ENCODE results near the gene IQCN. TPM values are rescaled to one million over a fixed set of nuclear protein-coding genes. Genes with fewer than 3 reads are reported as not detected.
A peak's percentile ranks its signal among the peaks of the same experiment; 100 is the strongest.

The IQCN gene
- total RNA-seq, 2 donors from 2014 or later, result 4.1 to 19.5 TPM

DNA sequence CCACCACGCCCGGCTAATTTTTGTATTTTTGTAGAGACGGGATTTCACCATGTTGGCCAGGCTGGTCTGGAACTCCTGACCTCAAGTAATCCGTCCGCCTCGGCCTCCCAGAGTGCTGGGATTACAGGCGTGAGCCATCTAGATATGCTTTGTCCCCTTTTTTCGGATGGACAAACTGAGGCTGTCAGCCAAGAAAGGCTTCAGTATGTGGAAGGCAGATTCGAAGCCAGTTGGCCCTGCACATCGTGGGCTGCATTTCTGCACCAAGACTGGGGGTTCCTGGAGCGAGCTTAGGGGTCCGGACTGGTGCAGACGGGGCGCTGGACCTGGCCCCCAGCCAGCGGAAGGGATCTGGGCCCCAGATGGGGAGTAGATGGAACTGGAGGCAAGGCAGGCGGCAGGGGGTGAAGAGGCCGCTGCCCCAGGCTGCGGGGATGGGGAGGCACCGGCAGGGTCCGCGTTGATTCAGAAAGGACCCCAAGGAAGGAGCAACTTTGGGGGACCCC lies 16.8 kb upstream of the IQCN start:
- Histone ChIP-seq H3K9me3 (no peaks in the 10 kb centered on the region), H3K27ac (peak overlapping the region; percentile 97 to 98), H3K36me3 (no peaks in the 10 kb centered on the region), H3K27me3 (replicated peaks; ENCODE audit: insufficient read depth) (no peaks in the 10 kb centered on the region), H3K4me3 (peak overlapping the region; percentile 61 to 65), H3K4me1 (replicated peaks) (no peaks in the 10 kb centered on the region)
- DNase-seq (ENCODE audit: low spot score), result no peak
- no peak for TF ChIP-seq POLR2A (IDR thresholded peaks at IDR 0.05)
- TF ChIP-seq, protein P1, sequence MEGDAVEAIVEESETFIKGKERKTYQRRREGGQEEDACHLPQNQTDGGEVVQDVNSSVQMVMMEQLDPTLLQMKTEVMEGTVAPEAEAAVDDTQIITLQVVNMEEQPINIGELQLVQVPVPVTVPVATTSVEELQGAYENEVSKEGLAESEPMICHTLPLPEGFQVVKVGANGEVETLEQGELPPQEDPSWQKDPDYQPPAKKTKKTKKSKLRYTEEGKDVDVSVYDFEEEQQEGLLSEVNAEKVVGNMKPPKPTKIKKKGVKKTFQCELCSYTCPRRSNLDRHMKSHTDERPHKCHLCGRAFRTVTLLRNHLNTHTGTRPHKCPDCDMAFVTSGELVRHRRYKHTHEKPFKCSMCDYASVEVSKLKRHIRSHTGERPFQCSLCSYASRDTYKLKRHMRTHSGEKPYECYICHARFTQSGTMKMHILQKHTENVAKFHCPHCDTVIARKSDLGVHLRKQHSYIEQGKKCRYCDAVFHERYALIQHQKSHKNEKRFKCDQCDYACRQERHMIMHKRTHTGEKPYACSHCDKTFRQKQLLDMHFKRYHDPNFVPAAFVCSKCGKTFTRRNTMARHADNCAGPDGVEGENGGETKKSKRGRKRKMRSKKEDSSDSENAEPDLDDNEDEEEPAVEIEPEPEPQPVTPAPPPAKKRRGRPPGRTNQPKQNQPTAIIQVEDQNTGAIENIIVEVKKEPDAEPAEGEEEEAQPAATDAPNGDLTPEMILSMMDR (IDR thresholded peaks at IDR 0.05), result no peak
- no peak for TF ChIP-seq POLR2AphosphoS5 (IDR thresholded peaks at IDR 0.05)
- WGBS, result 52% methylated on average over 20 of the region's 21 CpGs
- intact Hi-C loops (cut with DNase I), result no loop called here

DNA sequence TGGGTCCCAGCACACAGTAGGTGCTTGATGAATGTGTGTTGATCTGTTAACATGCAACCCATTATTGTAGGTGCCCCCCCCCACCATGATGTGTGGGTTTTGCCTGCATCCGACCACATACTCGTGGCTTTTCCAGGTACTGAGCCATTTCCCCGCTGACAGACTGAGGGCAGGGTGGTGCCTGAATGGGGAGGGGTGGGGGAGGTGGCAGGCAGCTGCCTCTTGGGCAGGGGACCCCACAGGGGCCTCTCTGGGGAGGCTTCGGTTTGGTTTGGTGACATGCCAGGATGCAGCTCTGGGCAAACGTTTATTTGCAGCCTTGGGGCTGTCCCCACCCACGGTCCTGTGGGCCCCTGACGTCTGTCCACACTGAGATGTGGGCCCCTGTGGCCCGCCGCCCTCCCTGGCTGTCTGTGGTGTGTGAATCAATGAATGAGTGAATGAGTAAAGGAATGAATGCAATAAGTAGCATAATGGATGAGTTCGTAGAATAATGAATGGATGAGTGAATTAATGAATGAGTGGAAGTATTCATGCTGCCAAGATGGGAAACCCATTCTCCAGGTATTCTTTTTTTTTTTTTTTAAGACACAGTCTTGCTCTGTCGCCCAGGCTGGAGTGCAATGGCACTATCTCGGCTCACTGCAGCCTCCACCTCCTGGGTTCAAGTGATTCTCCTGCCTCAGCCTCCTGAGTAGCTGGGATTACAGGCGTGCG lies 16.2 kb upstream of the IQCN start:
- no peak overlapping the region for H3K4me3 ChIP-seq
- no peak for DNase-seq (ENCODE audit: low spot score)
- no peaks in the 10 kb centered on the region for H3K4me1 ChIP-seq (replicated peaks)
- H3K36me3 ChIP-seq, result no peaks in the 10 kb centered on the region
- H3K27ac ChIP-seq, result peak overlapping the region; percentile 97 to 98
- TF ChIP-seq POLR2AphosphoS5 (IDR thresholded peaks at IDR 0.05) (no peak), POLR2A (IDR thresholded peaks at IDR 0.05) (no peak)
- TF ChIP-seq, protein P1 (IDR thresholded peaks at IDR 0.05), result no peak
- intact Hi-C loops (cut with DNase I), result no loop called here
- no peaks in the 10 kb centered on the region for H3K27me3 ChIP-seq (replicated peaks; ENCODE audit: insufficient read depth)
- H3K9me3 ChIP-seq, result no peaks in the 10 kb centered on the region
- 43% methylated on average over 14 of the region's 14 CpGs for WGBS

DNA sequence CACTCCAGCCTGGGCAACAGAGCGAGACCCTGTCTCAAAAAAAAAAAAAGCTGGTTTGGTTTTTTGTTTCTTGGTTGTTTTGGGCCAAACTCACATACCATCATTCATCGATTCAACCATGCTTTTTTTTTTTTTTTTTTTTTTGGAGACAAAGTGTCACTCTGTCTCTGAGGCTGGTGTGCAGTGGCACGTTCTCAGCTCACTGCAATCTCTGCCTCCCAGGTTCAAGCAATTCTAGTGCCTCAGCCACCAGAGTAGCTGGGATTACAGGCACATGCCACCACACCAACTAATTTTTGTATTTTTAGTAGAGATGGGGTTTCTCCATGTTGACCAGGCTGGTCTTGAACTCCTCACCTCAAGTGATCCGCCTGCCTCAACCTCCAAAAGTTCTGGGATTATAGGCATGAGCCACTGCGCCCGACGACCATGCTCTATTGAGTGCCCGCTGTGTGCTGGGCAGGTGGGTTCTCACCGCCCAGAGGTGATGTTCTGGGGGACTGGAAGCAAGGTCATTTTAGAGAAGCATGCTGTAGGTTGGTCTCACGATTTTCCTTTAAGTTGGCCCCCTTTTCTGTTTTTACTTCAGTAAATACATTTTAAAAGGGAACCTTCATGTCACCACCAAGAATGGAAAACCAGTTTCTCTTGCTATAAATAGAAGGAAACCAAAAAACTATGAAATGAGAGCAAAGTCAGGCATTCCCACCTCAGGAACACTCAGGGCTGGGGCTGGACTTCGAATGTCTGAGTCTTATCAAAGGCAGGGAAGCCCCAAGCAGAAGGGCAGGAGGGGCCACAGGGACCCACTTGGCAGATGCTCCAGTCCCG lies 15.4 kb upstream of the IQCN start:
- DNase-seq (ENCODE audit: low spot score), result no peak
- Histone ChIP-seq H3K27ac (peak overlapping the region; percentile 97 to 98), H3K27me3 (replicated peaks; ENCODE audit: insufficient read depth) (no peaks in the 10 kb centered on the region), H3K36me3 (no peaks in the 10 kb centered on the region), H3K4me3 (no peak overlapping the region), H3K4me1 (replicated peaks) (no peaks in the 10 kb centered on the region), H3K9me3 (no peaks in the 10 kb centered on the region)
- 63% methylated on average over 12 of the region's 12 CpGs for WGBS
- intact Hi-C loops (cut with DNase I), result no loop called here
- TF ChIP-seq POLR2AphosphoS5 (IDR thresholded peaks at IDR 0.05) (no peak), POLR2A (IDR thresholded peaks at IDR 0.05) (no peak)
- TF ChIP-seq, protein P1 (IDR thresholded peaks at IDR 0.05), result no peak

DNA sequence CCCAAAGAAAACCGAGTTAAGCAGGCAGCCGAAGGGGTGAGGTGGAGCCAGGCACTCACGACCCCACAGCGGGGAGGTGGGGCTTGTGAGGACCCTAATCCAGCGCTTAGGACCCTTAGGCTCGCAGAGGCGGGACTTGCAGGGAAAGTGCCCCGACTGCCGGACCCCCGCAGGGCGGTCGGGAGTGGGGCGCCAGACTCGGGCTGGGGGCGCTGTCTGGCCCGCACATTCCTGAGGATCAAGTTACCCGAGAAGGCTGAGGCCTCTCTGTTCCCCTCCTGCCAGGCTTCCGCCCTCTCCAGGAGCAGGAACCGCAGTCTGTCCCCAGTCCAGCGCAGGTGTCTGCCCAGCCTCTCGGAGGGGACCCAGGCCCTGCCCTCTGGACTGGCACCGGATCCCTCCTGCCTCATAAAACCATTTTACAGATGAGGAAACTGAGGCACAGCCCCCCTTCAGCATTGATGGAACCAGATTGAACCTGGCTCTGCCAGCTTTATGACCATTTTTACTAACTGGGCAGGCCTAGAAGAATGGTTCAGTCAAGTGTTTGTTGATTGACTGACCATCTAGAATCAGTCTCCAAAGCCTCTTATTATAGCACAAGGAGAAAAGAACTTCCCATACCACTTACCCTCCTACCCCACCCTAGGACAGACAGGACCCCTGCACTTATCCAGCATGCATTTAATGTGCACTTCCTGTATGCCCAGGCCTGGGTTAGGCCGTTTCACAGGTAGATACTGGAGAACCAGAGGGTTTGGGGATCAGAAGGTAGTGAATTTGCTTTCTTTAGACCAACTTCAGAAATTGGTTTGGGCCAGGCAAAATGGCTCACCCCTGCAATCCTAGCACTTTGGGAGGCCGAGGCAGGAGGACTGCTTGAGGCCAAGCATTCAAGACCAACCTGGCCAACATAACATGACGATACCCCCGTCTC lies 13.9 kb upstream of the IQCN start:
- H3K36me3 ChIP-seq, result no peaks in the 10 kb centered on the region
- H3K4me1 ChIP-seq (replicated peaks), result no peaks in the 10 kb centered on the region
- no peaks in the 10 kb centered on the region for H3K27me3 ChIP-seq (replicated peaks; ENCODE audit: insufficient read depth)
- no peak for DNase-seq (ENCODE audit: low spot score)
- H3K27ac ChIP-seq, result peak overlapping the region; percentile 62 to 75
- TF ChIP-seq POLR2AphosphoS5 (IDR thresholded peaks at IDR 0.05), result peak; percentile 5
- peak; percentile 31 for TF ChIP-seq POLR2A (IDR thresholded peaks at IDR 0.05)
- TF ChIP-seq, protein P1 (IDR thresholded peaks at IDR 0.05), result peak in 1 of 4 experiments; percentile 12
- intact Hi-C loops (cut with DNase I), result no loop called here
- H3K9me3 ChIP-seq, result no peaks in the 10 kb centered on the region
- 25% methylated on average over 25 of the region's 26 CpGs for WGBS
- no peak overlapping the region for H3K4me3 ChIP-seq

All from prostate gland (tissue), 2 donors.